HCT116 (cell line): ENCODE measurements around the gene WNT16. TPM values are rescaled to one million over a fixed set of nuclear protein-coding genes. Genes with fewer than 3 reads are reported as not detected.

Experiments used
- ATAC-seq: fragments of 200-7000 bp; cut with Tn5 transposase; 2 replicates; pipeline ENCODE4 v1.9.1; 2020; ENCODE audit warnings: mild to moderate bottlenecking, moderate library complexity
- BruUV-seq: library from RNA; stranded (reverse); fragments of 400-500 nt; replicated peaks from 2 replicates; lab custom pipeline; 2021; lab: Mats Ljungman, UMichigan
- CTCF ChIA-PET: fragments of 300-600 bp; sonication (Branson Sonifier 250); formaldehyde crosslinking; loops from one replicate; lab custom pipeline; 2021; ENCODE audit warnings: antibody characterized with exemption; lab: Charles Lee
- POLR2A ChIA-PET: fragments of 300-600, 350-600 bp; sonication (Branson Sonifier 250); formaldehyde crosslinking; loops from one replicate; lab custom pipeline; 2021; ENCODE audit warnings: antibody characterized with exemption; lab: Charles Lee
- RAD21 ChIA-PET, 2 experiments: fragments of 300-600 bp; sonication (Branson Sonifier 250); formaldehyde crosslinking; loops; one replicate each; lab custom pipeline; 2023; ENCODE audit warnings: low total read pairs in 2 of 2; ENCODE audit not compliant: uncharacterized antibody in 2 of 2, unreplicated experiment in 2 of 2, low non-redundant PET in 1 of 2; lab: Charles Lee
- DNase-seq: peaks from one replicate; pipeline ENCODE4 v3.0.0-alpha.2; 2010; ENCODE audit warnings: low read depth, low spot score
- H2AFZ ChIP-seq: fragments of 200-600 bp; shearing (Covaris generic), sonication (generic); 2 replicates; pipeline ENCODE4 v1.6.1; 2017; ENCODE audit warnings: low read depth, mixed run types, mixed read lengths, antibody characterized with exemption, low read length; ENCODE audit not compliant: poor library complexity, severe bottlenecking
- H3K27ac ChIP-seq: 2 replicates; pipeline ENCODE4 v1.5.1; 2012; ENCODE audit warnings: low read depth, low read length
- H3K27me3 ChIP-seq: fragments of 200-600 bp; sonication (generic); 2 replicates; pipeline ENCODE4 v1.6.1; 2016; ENCODE audit warnings: mixed run types, low read length, mixed read lengths; ENCODE audit not compliant: insufficient read depth
- H3K36me3 ChIP-seq, 2 experiments: fragments of 200-500 bp in 1 of 2; fragments of 200-600 bp in 1 of 2; sonication (Bioruptor generic) in 1 of 2; sonication (generic) in 1 of 2; 2 replicates each; pipeline versions ENCODE4 v1.5.1 to v1.6.1; 2014 to 2016; ENCODE audit warnings: low read length in 2 of 2, inconsistent platforms in 1 of 2, mixed read lengths in 1 of 2, mixed run types in 1 of 2; ENCODE audit not compliant: insufficient read depth in 2 of 2, control insufficient read depth in 1 of 2
- H3K4me1 ChIP-seq, 2 experiments: fragments of 200-600 bp in 1 of 2; sonication (generic) in 1 of 2; 2 replicates each; pipeline versions ENCODE4 v1.5.1 to v1.6.1; 2012 to 2017; ENCODE audit warnings: low read length in 2 of 2, inconsistent platforms in 1 of 2, mild to moderate bottlenecking in 1 of 2, mixed read lengths in 1 of 2, mixed run types in 1 of 2, moderate library complexity in 1 of 2; ENCODE audit not compliant: insufficient read depth in 2 of 2, control insufficient read depth in 1 of 2
- H3K4me2 ChIP-seq: fragments of 200-600 bp; sonication (generic); 2 replicates; pipeline ENCODE4 v1.6.1; 2017; ENCODE audit warnings: mixed run types, low read length, mixed read lengths
- H3K4me3 ChIP-seq, 2 experiments: fragments of 200-600 bp in 1 of 2; sonication (generic) in 1 of 2; replicated peaks in 1 of 2; 2 replicates each; pipeline ENCODE4 v1.5.1; 2011 to 2016; ENCODE audit warnings: low read length in 2 of 2, control low read depth in 1 of 2, low read depth in 1 of 2, mild to moderate bottlenecking in 1 of 2, mixed read lengths in 1 of 2, mixed run types in 1 of 2
- H3K79me2 ChIP-seq: fragments of 200-600 bp; sonication (generic); 2 replicates; pipeline ENCODE4 v1.6.1; 2017; ENCODE audit warnings: mild to moderate bottlenecking, mixed run types, low read length, moderate library complexity, mixed read lengths; ENCODE audit not compliant: insufficient read depth
- H3K9ac ChIP-seq: fragments of 200-600 bp; sonication (generic); 2 replicates; pipeline ENCODE4 v1.6.1; 2016; ENCODE audit warnings: low read length, mixed read lengths
- H3K9me2 ChIP-seq: fragments of 200-600 bp; sonication (generic), shearing (Covaris generic); 2 replicates; pipeline ENCODE4 v1.6.1; 2017; ENCODE audit warnings: mixed run types, mild to moderate bottlenecking, moderate library complexity; ENCODE audit not compliant: insufficient read depth
- H3K9me3 ChIP-seq, 2 experiments: fragments of 200-500 bp in 1 of 2; fragments of 200-600 bp in 1 of 2; sonication (Bioruptor generic) in 1 of 2; sonication (generic) in 1 of 2; 2 replicates each; pipeline ENCODE4 v1.6.1; 2014 to 2017; ENCODE audit warnings: low read length in 2 of 2, mixed read lengths in 2 of 2, inconsistent platforms in 1 of 2, low read depth in 1 of 2, mild to moderate bottlenecking in 1 of 2, mixed run types in 1 of 2, moderate library complexity in 1 of 2; ENCODE audit not compliant: control insufficient read depth in 1 of 2, insufficient read depth in 1 of 2
- H4K20me1 ChIP-seq: fragments of 200-600 bp; sonication (generic), shearing (Covaris generic); 2 replicates; pipeline ENCODE4 v1.6.1; 2017; ENCODE audit warnings: mixed run types, mild to moderate bottlenecking, moderate library complexity; ENCODE audit not compliant: insufficient read depth
- CBX3 ChIP-seq: IDR thresholded peaks from 2 replicates; pipeline ENCODE4 v1.6.1; 2012; ENCODE audit warnings: low read depth
- CEBPB ChIP-seq: IDR thresholded peaks from 2 replicates; pipeline ENCODE4 v1.6.1; 2012; ENCODE audit warnings: low read depth
- EGR1 ChIP-seq: IDR thresholded peaks from 2 replicates; pipeline ENCODE4 v1.6.1; 2012; ENCODE audit warnings: low read depth
- ELF1 ChIP-seq: IDR thresholded peaks from 2 replicates; pipeline ENCODE4 v1.6.1; 2012; ENCODE audit warnings: low read depth, borderline replicate concordance
- FOSL1 ChIP-seq: IDR thresholded peaks from 2 replicates; pipeline ENCODE4 v1.6.1; 2012; ENCODE audit warnings: low read depth
- JUND ChIP-seq: IDR thresholded peaks from 2 replicates; pipeline ENCODE4 v1.6.1; 2012
- POLR2AphosphoS5 ChIP-seq: IDR thresholded peaks from 2 replicates; pipeline ENCODE4 v1.6.1; 2011; ENCODE audit warnings: mild to moderate bottlenecking, low read depth, low read length, moderate library complexity
- RAD21 ChIP-seq: IDR thresholded peaks from 2 replicates; pipeline ENCODE4 v1.6.1; 2012; ENCODE audit warnings: low read depth, mild to moderate bottlenecking
- SIN3A ChIP-seq: IDR thresholded peaks from 2 replicates; pipeline ENCODE4 v1.6.1; 2012; ENCODE audit warnings: low read depth
- SRF ChIP-seq: IDR thresholded peaks from 2 replicates; pipeline ENCODE4 v1.6.1; 2012; ENCODE audit warnings: low read depth
- TCF7L2 ChIP-seq: IDR thresholded peaks from 2 replicates; pipeline ENCODE4 v1.7.0; 2011; ENCODE audit warnings: borderline replicate concordance, inconsistent platforms; ENCODE audit not compliant: insufficient read depth, insufficient read length; ENCODE audit errors: extremely low read depth
- YY1 ChIP-seq: IDR thresholded peaks from 2 replicates; pipeline ENCODE4 v1.6.1; 2011; ENCODE audit warnings: low read length, low read depth, moderate library complexity, mild to moderate bottlenecking; ENCODE audit not compliant: insufficient replicate concordance; ENCODE audit errors: extremely low read depth
- ZFX ChIP-seq: fragments of 450-650 bp; IDR thresholded peaks from 2 replicates; pipeline ENCODE4 v1.6.1; 2017
- intact Hi-C: fragments of 100-400 bp; cut with micrococcal nuclease; formaldehyde crosslinking; loops from 2 replicates; pipeline ENCODE4 v1.10.0; 2022
- total RNA-seq: library from RNA; stranded (reverse); gene quantifications from one replicate; pipeline ENCODE4 v1.2.1, GENCODE V29; 2021; ENCODE audit not compliant: unreplicated experiment
- TF ChIP-seq, protein P1 (sequence below): IDR thresholded peaks from 2 replicates; pipeline ENCODE4 v1.6.1; 2012

Gene WNT16
- total RNA-seq, 1 experiment from 2014 or later, result 152 TPM

DNA sequence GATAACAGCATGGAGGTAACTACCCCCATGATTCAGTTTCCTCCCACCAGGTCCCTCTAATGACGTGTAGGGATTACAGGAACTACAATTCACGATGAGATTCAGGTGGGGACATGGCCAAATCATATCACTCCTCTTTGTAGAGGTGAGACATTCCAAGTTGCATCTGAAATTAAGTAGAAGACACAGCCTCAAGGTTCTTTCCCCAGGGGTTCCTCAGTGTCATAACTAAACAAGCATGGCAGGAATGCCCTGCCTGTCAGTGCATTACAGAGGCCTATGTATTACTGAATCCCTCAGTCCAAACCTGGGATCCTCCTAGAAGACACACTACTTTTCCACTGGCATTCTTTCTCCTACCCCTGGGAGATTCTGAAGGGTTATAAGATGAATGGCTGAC lies 42.6 kb upstream of the WNT16 start:
- no TSS peak for BruUV-seq
- TF ChIP-seq JUND (no peak), POLR2AphosphoS5 (no peak), ELF1 (no peak), SIN3A (no peak), SRF (no peak), RAD21 (no peak), FOSL1 (no peak), TCF7L2 (no peak), EGR1 (no peak), CEBPB (no peak), ZFX (no peak), CBX3 (no peak), YY1 (no peak)
- TF ChIP-seq, protein P1, sequence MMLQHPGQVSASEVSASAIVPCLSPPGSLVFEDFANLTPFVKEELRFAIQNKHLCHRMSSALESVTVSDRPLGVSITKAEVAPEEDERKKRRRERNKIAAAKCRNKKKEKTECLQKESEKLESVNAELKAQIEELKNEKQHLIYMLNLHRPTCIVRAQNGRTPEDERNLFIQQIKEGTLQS, result no peak
- RAD21 ChIA-PET, result no interaction called here

More for the DNA sequence above, 42.6 kb upstream of the WNT16 start:
- DNase-seq (no peak), ATAC-seq (no peak)
- no peak overlapping the region for H3K9ac ChIP-seq
- H2AFZ ChIP-seq, result no peak overlapping the region
- no peaks in the 10 kb centered on the region for H4K20me1 ChIP-seq
- no peaks in the 10 kb centered on the region for H3K9me2 ChIP-seq
- CTCF ChIA-PET, result no interaction called here
- POLR2A ChIA-PET, result no interaction called here
- H3K27ac ChIP-seq, result no peak overlapping the region
- H3K79me2 ChIP-seq, result no peaks in the 10 kb centered on the region
- no peak overlapping the region for H3K4me3 ChIP-seq
- peaks cover 0 to 32% of the 10 kb centered on the region in 2 experiments; a peak in 2 of 4 replicates for H3K36me3 ChIP-seq
- peaks cover 3 to 10% of the 10 kb centered on the region in 2 experiments; a peak in 1 of 4 replicates for H3K9me3 ChIP-seq
- H3K27me3 ChIP-seq, result no peaks in the 10 kb centered on the region
- H3K4me1 ChIP-seq, result peaks cover 23 to 51% of the 10 kb centered on the region in 2 experiments
- intact Hi-C loops, result no loop called here
- H3K4me2 ChIP-seq, result no peak overlapping the region
